ENCODE measurements around the gene VPS16.

Gene VPS16

GRCh38 chr20:2835331-2835796, 5.2 kb upstream of the VPS16 start:
- DNase-seq (ENCODE audit: low read depth), result no peak

- no peak for DNase-seq (ENCODE audit: low read depth)
Observed at GRCh38 chr20:2836035-2836434, 4.5 kb upstream of the VPS16 start.

GRCh38 chr20:2837221-2837960, 3.2 kb upstream of the VPS16 start:
- DNase-seq (ENCODE audit: low read depth), result no peak

DNA sequence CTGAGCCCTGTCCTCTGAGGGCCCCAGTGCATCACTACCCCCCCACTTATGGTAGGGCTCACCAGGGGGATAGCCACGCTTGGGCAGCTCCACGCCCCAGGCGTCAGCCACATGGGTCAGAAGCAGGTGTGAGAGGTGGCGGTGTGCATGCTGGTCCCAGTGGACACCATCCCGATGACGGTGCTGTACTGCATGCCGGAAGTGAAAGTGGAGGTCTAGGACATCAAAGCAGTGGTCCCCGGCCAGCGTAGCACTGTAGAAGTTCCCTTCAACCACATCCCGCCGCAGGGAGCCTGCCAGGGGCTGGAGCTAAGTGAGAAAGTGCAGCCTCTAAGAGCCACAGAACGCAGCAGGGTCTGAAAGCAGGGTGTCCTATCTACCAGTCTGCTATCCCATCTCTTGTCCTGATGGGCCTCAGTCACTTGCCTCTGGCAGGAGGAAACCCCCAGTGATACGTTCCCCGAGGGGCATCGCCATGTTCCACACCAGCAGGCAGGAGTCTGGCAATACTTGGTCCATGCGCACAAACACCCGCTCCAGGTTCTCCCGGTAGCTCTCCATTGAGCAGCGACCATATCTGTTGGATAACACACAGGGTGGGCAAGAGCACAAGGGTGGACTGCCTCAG, 2.3 kb upstream of the VPS16 start:
- DNase-seq (ENCODE audit: low read depth), result no peak

DNA sequence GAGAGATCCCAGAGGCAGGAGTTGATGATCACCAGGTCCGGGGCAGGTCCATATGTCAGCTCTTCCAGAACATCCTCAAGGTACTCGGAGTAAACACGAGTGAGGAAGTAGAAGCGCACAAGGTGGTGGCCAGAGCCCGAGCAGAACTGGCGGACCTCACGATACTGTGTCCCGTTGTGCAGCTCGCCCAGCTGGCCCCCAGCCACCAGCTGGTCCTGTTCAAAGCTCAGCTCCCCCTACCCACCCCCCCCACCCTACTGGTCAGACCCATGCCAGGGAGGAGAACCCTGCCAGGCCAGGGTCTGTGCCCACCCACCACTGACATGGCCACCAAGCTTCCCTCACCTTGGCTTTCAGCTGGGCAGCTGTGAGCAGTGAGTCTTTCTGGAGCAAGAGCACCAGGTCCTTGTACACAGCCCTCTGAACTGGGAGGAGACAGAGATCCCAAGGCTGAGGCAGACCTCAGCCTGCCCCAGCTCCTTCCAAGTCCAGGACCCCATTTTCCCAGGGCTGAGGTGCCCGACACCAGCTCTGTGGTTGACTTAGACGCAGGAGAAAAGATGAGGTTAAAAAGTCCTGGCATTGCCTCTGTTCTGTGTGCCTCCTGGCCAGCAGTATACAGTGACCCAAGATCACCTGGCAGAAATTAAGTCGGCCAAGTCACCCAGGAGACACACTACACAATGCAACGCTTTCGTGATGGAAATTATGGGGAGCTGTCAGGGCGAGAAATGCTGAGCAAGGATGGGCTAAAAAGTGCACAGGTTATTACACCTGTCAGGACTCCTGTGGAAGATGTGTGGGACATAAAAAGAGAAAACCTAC, 1.5 kb upstream of the VPS16 start:
- DNase-seq (ENCODE audit: low read depth), result no peak

DNA sequence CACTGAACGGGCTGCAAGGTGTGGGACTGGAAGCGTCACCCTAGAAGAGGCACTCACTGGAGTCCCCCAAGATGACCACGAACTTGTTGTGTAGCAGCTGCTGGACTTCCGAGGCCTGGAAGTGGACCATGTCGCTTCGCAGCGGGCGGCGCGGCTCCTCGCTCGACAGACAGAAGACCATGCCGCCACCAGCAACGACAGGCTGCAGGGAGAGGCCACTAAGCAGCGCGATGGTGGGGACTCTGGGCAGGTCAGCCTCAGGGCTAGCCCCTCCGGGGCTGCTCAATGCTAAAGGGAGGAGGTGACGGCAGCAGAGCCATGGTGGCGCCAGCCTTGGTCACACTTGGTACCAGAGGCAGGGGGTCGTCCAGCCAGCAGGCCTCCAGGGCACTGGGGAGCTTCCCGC, 810 bp upstream of the VPS16 start:
- no peak for DNase-seq (ENCODE audit: low read depth)

- peak; percentile 63 for DNase-seq (ENCODE audit: low read depth)
Observed at GRCh38 chr20:2840967-2841531, 504 bp downstream of the VPS16 start.

DNA sequence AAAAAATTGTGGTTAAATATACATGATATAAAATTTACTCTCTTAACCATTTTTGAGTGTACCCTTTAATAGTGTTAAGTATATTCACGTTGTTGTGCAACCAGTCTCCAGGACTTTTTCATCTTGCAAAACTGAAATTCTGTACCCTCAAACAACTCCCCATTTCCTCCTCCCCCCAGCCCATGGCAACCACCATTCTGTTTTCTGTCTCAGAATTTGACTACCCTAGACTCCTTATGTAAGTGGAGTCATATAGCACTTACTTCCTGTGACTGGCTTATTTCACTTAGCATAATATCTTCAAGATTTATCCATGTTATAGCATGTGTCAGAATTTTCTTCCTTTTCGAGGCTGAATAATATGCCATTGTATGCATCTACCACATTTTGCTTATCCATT, 5.1 kb downstream of the VPS16 start:
- no peak for DNase-seq (ENCODE audit: low read depth)

GRCh38 chr20:2846698-2847097, 6.2 kb downstream of the VPS16 start:
- no peak for DNase-seq (ENCODE audit: low read depth)

- no peak for DNase-seq (ENCODE audit: low read depth)
Observed at GRCh38 chr20:2847802-2848201, 7.3 kb downstream of the VPS16 start.

GRCh38 chr20:2849529-2849928, 9.0 kb downstream of the VPS16 start:
- no peak for DNase-seq (ENCODE audit: low read depth)

- no peak for DNase-seq (ENCODE audit: low read depth)
Observed at GRCh38 chr20:2851086-2851485, 10.5 kb downstream of the VPS16 start.

DNA sequence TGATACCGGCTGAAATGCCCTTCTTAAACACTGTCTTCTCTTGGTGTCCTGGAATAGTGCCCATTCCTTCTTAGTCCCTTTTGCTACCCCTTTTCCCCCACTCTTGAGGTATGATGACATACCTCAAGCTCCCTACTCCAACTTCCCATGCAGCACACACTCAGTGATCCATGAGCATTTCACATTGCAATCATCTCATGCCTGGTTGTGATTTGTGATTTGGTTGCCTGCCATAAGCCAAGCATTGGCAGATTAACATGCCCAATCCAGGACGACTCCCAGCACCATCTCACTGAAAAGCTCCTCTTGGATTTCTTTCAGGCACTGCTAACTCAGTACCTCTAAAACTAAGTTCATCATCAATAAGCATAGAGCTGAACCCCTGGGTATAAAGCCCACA, 18.0 kb downstream of the VPS16 start:
- no peak for DNase-seq (ENCODE audit: low read depth)

DNA sequence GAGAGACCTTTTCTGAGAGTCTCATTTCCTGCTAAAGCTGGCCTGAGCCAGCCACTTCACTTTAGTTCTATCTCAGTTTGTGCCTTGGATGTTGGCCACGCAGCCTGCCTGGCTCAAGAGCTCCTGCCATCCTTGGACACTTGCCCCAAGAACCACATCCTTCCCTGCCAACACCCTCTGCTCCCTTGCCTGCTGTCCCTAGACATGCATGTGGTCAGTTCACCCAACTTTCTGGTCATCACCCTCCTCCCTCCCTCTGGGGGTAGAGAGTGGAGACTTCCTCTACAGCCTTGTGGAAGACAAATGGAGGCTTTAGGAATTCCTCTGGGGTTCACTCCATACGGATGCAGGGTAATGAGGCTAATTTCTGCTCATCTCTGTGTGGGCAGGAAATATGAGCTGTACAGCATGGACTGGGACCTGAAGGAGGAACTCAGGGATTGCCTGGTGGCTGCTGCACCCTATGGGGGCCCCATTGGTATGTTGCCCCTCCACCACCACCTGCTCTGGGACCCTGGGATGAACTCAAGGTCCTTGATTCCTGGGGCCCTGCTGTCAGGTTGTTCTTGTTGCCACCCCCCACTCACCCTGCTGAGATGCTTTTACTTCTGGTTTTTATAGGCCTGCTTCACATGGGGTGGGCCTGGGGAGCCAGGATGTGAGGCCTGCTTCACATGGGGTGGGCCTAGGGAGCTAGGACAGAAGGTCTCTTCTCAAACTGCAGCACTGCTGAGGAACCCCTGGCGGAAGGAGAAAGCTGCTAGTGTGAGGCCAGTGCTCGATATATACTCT, 19.0 kb downstream of the VPS16 start:
- DNase-seq (ENCODE audit: low read depth), result no peak

GRCh38 chr20:2864626-2865025, 24.1 kb downstream of the VPS16 start:
- DNase-seq (ENCODE audit: low read depth), result no peak

GRCh38 chr20:2865101-2865500, 24.6 kb downstream of the VPS16 start:
- no peak for DNase-seq (ENCODE audit: low read depth)

DNA sequence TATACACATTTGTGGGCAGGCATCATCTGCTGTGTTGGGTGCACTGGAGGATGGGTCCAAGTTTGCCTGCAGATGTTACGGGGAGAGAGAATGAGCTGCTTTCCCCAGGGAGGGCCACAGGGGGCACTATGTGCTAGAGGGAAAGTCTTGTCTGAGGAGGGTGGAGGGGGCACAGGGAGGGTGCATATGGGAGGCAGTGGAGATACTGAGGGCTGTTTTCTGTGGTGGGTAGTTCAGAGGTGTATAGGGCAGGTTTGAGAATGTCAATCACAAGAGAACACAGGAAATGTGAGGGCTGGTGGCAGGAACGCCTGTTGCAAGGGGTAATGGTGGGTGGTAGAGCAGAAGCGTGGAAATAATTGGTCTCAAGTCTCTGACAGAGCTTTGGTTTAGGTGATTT, 25.1 kb downstream of the VPS16 start:
- no peak for DNase-seq (ENCODE audit: low read depth)

- no peak for DNase-seq (ENCODE audit: low read depth)
Observed at GRCh38 chr20:2866236-2866635, 25.7 kb downstream of the VPS16 start.

GRCh38 chr20:2867081-2867864, 26.7 kb downstream of the VPS16 start:
- no peak for DNase-seq (ENCODE audit: low read depth)

GRCh38 chr20:2869381-2869780, 28.8 kb downstream of the VPS16 start:
- no peak for DNase-seq (ENCODE audit: low read depth)

DNA sequence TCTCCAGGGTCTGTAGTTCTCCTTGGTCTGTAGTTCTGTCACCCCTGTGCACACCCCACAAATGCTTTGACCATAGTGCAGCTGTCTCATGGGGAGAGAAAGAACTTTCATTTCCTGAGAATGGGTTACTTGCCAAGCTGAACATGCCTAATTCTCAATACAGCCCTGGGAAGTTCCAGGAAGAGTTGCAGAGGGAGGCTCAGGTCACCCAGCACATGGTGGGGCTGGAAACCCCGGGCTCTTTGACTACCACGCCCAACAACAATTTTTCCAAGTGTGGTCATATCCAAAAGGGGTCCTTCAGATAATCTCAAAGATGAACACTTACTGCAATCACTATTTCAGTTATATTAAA, 30.5 kb downstream of the VPS16 start:
- DNase-seq (ENCODE audit: low read depth), result peak; percentile 36

All from iris pigment epithelial cell (primary cell).